Activated CD8-positive, alpha-beta T cell treated with anti-CD3 and anti-CD28 coated beads, Interleukin-2, amount 10 ng/mL, durations not matched to agents 7 days and 5 days (primary cell): ENCODE measurements around the gene FERMT3. TPM values are rescaled to one million over a fixed set of nuclear protein-coding genes. Genes with fewer than 3 reads are reported as not detected.
A peak's percentile ranks its signal among the peaks of the same experiment; 100 is the strongest.
"Not testable (repeated sequence)": the region's sequence is repeated elsewhere in the genome, so short reads cannot be mapped to it uniquely, and the experiment has no call there.

ENCODE experiments used
- ATAC-seq: fragments of 150-1000 bp; cut with Tn5 transposase; one replicate; pipeline ENCODE4 v1.10.0; 2021; ENCODE audit warnings: moderate library complexity
- CTCF ChIA-PET: fragments of 350-600 bp; sonication (Branson Sonifier 250); formaldehyde crosslinking; loops from one replicate; lab custom pipeline; 2021; ENCODE audit warnings: antibody characterized with exemption; lab: Charles Lee
- POLR2A ChIA-PET: fragments of 350-600 bp; sonication (Branson Sonifier 250); formaldehyde crosslinking; loops from one replicate; lab custom pipeline; 2021; ENCODE audit warnings: antibody characterized with exemption; lab: Charles Lee
- DNase-seq: peaks from one replicate; pipeline ENCODE4 v3.0.0-alpha.2; 2020
- H3K27ac Mint-ChIP-seq: one replicate; pipeline ENCODE4 v1.8.0; 2021; ENCODE audit warnings: mild to moderate bottlenecking, mixed read lengths
- H3K27me3 Mint-ChIP-seq: one replicate; pipeline ENCODE4 v1.8.0; 2021; ENCODE audit warnings: low read depth, mixed read lengths
- H3K36me3 Mint-ChIP-seq: one replicate; pipeline ENCODE4 v1.8.0; 2021; ENCODE audit warnings: low read depth, mixed read lengths
- H3K4me1 Mint-ChIP-seq: one replicate; pipeline ENCODE4 v1.8.0; 2021; ENCODE audit warnings: low read depth, mixed read lengths
- H3K4me3 Mint-ChIP-seq: one replicate; pipeline ENCODE4 v1.8.0; 2021; ENCODE audit warnings: mild to moderate bottlenecking, mixed read lengths
- H3K9me3 Mint-ChIP-seq: one replicate; pipeline ENCODE4 v1.8.0; 2022; ENCODE audit warnings: mixed read lengths; ENCODE audit not compliant: insufficient read depth
- total RNA-seq, 2 experiments: library from RNA; stranded (reverse); gene quantifications; one replicate each; pipeline ENCODE4 v1.2.3, GENCODE V29; 2021

Gene FERMT3
- total RNA-seq, 2 experiments from 2014 or later = 261 to 281 TPM

DNA sequence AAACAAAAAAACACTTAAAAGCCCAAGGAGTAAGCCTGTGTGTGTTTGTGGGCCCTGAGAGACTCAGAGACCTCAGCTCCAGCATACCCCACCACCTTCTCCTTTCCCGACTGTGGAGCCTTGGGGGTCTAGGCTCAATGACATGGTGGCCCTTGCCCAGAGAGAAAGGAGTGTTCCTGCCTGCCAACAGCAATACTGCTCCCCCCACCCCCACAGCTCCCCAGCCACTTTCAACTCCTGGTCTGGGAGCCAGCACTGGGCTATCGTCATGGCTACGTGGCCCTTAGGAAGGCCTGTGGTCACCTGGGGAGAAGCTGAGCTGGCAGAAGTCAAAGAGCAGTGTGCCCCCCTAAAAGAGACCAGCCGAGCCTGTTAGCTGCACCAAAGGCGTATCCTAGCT, 37.6 kb downstream of the FERMT3 start:
- H3K4me3 Mint-ChIP-seq = peak overlapping the region; percentile 34
- ATAC-seq (no peak), DNase-seq (no peak)
- H3K27me3 Mint-ChIP-seq = no peaks in the 10 kb centered on the region
- H3K4me1 Mint-ChIP-seq = peaks cover 50% of the 10 kb centered on the region
- POLR2A ChIA-PET = interaction anchor here (0.9 to 6.3 kb wide), 10 partner anchors 11 to 405 kb away, joined by 3 to 58 read pairs (median 10); partner anchors contain the start of genes FERMT3, NUDT22, PRDX5 and STIP1
- peaks cover 25% of the 10 kb centered on the region for H3K36me3 Mint-ChIP-seq
- CTCF ChIA-PET = interaction anchor here (1.1 to 6.8 kb wide), 8 partner anchors 8 to 112 kb away, joined by 3 to 57 read pairs (median 4); partner anchors contain the start of genes CATSPERZ, ESRRA and FERMT3
- no peaks in the 10 kb centered on the region for H3K9me3 Mint-ChIP-seq
- H3K27ac Mint-ChIP-seq = peak overlapping the region; percentile 85

DNA sequence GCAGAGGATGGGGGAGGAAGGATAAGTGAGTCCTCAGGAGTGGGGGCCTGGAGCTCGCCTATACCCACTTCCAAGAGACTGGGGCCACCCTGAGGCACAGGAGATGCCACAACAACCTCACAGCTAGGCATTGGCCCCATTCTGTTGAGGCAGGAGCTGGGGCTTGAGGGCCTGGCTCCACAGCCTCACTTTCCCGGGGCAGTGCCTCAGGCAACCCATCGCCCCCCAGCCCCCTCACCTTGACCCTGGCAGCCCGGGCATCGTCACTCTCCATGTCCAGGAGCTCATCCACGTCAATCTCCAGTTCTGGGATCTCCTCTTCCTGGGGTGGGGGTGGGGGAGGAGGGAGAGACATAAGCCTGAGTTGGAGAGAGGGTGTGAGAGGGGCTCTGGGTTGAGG, 38.4 kb downstream of the FERMT3 start:
- ChIA-PET POLR2A (interaction anchor here (0.6 to 6.3 kb wide), 13 partner anchors 14 to 1634 kb away, joined by 3 to 58 read pairs (median 5); partner anchors contain the start of genes CCDC88B, FERMT3, NUDT22 and PRDX5), CTCF (interaction anchor here (1.0 to 6.8 kb wide), 10 partner anchors 9 to 111 kb away, joined by 3 to 57 read pairs (median 4); partner anchors contain the start of genes CATSPERZ, ESRRA, FERMT3 and PRDX5)
- Mint-ChIP-seq H3K36me3 (peaks cover 25% of the 10 kb centered on the region), H3K27ac (peak overlapping the region; percentile 85), H3K27me3 (no peaks in the 10 kb centered on the region), H3K4me3 (peak overlapping the region; percentile 88), H3K4me1 (peaks cover 46% of the 10 kb centered on the region), H3K9me3 (no peaks in the 10 kb centered on the region)
- ATAC-seq (no peak), DNase-seq (no peak)

DNA sequence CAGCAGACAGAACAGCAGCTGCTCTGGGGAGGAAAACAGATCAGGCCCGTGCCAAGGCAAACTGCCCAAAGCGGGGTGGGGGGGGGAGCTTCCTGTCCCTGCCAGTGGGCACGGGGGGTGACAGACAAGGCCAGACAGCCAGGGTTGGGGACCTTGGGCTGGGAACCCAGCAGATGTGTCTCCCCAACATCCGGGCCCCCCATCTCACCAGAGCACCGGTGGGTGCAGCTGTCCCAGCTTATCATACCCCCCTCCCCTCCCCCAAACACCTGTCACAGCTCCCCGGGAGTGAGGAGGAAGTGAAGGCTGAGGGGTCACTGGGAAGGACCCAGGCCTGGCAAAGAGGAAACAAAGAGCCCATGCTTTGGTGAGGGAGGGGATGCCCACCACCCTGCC, 38.9 kb downstream of the FERMT3 start:
- peaks cover 21% of the 10 kb centered on the region for H3K36me3 Mint-ChIP-seq
- H3K27me3 Mint-ChIP-seq = no peaks in the 10 kb centered on the region
- peak; percentile 55 for DNase-seq
- peak overlapping the region; percentile 85 for H3K27ac Mint-ChIP-seq
- POLR2A ChIA-PET = interaction anchor here (0.6 to 6.3 kb wide), 12 partner anchors 8 to 94 kb away, joined by 3 to 58 read pairs (median 5); partner anchors contain the start of genes CCDC88B, FERMT3, NUDT22 and STIP1
- ATAC-seq = no peak
- peak overlapping the region; percentile 88 for H3K4me3 Mint-ChIP-seq
- CTCF ChIA-PET = interaction anchor here (1.0 to 6.8 kb wide), 9 partner anchors 9 to 86 kb away, joined by 3 to 57 read pairs (median 4); partner anchors contain the start of genes CATSPERZ, ESRRA, FERMT3 and PRDX5
- H3K9me3 Mint-ChIP-seq = no peaks in the 10 kb centered on the region
- peaks cover 45% of the 10 kb centered on the region for H3K4me1 Mint-ChIP-seq

DNA sequence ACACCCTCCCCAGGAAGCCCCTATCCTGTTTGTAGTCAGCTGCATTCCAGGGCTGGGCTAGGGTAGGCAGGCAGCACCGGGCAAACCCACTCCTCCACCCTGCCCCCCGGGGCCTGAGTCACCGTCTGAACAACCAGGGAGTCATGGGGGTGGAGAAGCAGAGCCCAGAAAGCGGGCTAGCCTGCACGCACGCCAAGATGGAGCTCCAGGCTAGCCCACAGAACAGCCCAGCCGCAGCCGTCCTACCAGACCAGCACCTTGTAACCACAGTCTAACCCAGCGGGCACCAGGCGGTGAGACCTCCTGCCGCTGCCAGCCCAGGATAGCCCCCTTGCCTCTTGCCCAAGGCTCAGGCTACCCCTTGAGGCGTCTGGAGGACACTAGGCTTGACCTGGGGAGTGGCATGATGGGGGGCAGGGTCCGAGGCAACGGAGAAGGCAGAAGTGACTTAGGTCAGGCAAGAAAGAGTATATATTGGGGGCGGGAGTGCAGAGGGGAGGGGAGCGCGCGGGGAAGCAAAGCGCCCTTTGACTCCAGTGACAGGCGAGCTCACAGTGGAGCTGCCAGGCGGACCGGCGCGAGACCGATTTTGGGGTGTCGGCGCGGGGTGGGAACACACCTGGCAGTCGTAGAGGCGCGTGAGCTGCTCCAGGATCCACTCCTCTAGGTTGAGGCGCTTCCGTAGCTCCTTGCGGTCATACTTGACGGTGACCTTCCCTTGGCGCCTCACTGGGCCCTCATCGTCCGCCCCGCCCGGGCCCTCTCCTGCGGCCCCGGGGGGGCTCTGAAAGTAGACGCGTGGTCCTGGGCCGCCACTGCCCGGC, 39.5 kb downstream of the FERMT3 start:
- DNase-seq (peak; percentile 72), ATAC-seq (peak; percentile 0)
- Mint-ChIP-seq H3K36me3 (peaks cover 20% of the 10 kb centered on the region), H3K9me3 (no peaks in the 10 kb centered on the region), H3K4me3 (peak overlapping the region; percentile 88), H3K4me1 (peaks cover 47% of the 10 kb centered on the region), H3K27me3 (no peaks in the 10 kb centered on the region), H3K27ac (peak overlapping the region; percentile 85)
- CTCF ChIA-PET = interaction anchor here (1.0 to 6.8 kb wide), 9 partner anchors 10 to 85 kb away, joined by 3 to 57 read pairs (median 4); partner anchors contain the start of genes CATSPERZ, ESRRA, FERMT3 and PRDX5
- POLR2A ChIA-PET = interaction anchor here (0.6 to 6.3 kb wide), 12 partner anchors 8 to 60 kb away, joined by 3 to 58 read pairs (median 5); partner anchors contain the start of genes FERMT3, NUDT22, STIP1 and TRPT1

DNA sequence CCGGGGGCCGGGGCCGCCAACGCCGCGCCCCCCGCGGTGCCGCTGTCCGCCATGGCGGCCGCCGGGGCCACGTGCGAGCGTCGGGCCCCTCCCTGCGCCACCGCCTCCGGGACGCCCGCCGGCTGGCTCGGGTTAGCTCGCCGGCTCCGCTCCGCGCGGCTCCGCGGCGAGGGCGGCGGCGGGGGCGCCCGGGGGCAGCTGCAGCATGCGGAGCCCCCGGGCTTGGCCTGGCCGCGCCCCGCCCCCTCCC, 40.0 kb downstream of the FERMT3 start:
- Mint-ChIP-seq H3K4me3 (peak overlapping the region; percentile 77), H3K36me3 (peaks cover 20% of the 10 kb centered on the region), H3K27ac (peak overlapping the region; percentile 66), H3K4me1 (peaks cover 48% of the 10 kb centered on the region)
- DNase-seq, H3K9me3 Mint-ChIP-seq, H3K27me3 Mint-ChIP-seq: not testable (repeated sequence)
- peak; percentile 25 for ATAC-seq
- CTCF ChIA-PET = interaction anchor here (1.1 to 6.8 kb wide), 6 partner anchors 9 to 58 kb away, joined by 3 to 57 read pairs (median 8); partner anchors contain the start of genes CATSPERZ, ESRRA and FERMT3
- POLR2A ChIA-PET = interaction anchor here (0.6 to 6.3 kb wide), 9 partner anchors 9 to 71 kb away, joined by 3 to 58 read pairs (median 5); partner anchors contain the start of genes FERMT3, NUDT22, STIP1 and TRMT112

DNA sequence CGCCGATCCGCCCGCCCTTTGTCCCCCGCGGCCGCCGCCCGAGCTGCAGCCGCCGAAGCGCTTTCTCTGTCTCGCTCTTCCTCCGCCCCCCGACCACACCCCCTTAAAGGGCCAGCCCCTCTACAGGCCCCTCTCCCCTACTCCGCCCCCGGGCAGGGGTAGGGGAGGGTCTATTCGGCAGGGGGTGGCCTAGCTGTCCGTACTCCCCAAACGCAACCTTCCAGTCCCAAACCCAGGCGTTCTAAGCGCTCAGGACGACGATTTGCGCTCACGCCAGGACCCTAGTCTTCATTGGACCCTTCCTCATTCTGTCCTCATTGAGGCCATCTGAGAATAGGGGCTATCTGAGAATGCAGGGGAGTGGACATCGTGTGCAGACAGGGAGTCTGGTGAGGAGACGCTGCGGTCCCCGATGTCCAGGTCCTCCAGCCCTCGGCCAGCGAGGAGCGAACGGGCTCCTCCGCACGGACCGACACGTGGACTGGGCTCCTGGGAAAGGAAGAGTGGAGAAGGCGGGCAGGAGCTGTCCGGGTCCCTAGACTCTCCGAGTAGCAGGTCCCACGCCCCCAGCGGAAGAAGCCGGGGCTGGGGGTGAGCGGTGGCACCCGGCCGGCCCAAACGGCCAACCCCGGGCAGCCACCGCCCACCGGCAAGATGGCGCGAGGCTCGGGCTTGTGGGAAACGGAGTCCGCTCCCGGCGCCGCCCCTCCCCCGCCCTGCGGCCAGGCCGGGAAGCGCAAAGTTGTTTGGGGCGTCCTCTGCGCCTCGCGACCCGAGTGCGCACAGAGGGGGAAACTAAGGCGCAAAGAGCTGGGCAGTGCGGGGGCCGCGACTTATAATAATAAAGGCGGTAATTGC, 40.6 kb downstream of the FERMT3 start, which contains the start of gene PPP1R14B:
TSS of gene PPP1R14B (minus strand) at position 73 of the 858 bp plus-strand sequence. CDS start 270 bp downstream, outside the sequence.
- peak within 1 kb of the TSS; percentile 88 for H3K4me3 Mint-ChIP-seq
- POLR2A ChIA-PET = interaction anchor here (0.6 to 6.3 kb wide), 9 partner anchors 10 to 1690 kb away, joined by 3 to 58 read pairs (median 5); partner anchors contain the start of genes FERMT3, NUDT22, STIP1 and TRMT112

DNA sequence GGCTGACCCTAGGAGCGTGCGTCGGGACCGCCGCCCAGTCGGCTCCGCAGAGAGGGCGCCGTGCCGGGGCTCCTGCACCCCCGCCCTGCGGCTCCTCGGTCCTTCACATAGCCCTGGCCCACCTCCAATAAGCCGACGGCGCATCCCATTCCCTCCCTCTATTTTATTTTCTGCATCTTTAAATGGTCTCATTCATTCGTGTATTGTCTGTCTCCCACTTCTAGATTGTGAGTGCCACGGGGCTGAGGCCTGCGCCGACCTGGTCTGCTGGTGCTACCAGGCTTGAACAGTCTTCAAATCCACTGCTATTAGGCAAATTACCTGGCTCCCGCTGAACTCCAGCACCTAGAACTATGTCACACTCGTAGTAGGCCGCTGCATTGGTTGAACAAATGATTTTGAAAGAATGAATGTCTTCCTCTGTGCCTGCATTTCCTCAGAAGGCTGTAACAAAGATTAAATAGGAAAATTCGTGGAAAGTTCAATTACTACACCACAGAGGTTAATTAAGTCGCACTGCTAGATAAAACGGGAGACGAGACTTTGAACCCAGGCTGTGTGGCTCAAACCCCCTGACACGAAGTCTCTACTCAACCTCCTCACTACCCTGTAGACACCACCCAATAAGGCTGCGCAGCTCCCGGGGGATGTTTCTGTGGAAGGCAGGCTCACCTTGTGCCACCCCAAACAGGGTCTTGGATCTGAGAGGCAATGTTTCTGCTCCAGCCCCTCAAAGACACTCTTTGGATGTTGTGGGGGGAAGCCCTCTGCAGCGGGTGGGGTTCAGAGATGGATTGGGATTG, 41.4 kb downstream of the FERMT3 start:
- H3K4me3 Mint-ChIP-seq = peak overlapping the region; percentile 59
- H3K27ac Mint-ChIP-seq = peak overlapping the region; percentile 50
- POLR2A ChIA-PET = interaction anchor here (0.6 to 5.6 kb wide), 3 partner anchors 41 to 1690 kb away, joined by 3 to 39 read pairs (median 29); partner anchors contain the start of genes FERMT3 and STIP1
- CTCF ChIA-PET = interaction anchor here (0.9 to 6.8 kb wide), 4 partner anchors 18 to 70 kb away, joined by 3 to 57 read pairs (median 18); partner anchors contain the start of genes DNAJC4, ESRRA, FERMT3 and TRMT112
- no peaks in the 10 kb centered on the region for H3K9me3 Mint-ChIP-seq
- H3K36me3 Mint-ChIP-seq = peaks cover 14% of the 10 kb centered on the region
- H3K27me3 Mint-ChIP-seq = no peaks in the 10 kb centered on the region
- ATAC-seq (no peak), DNase-seq (no peak)
- H3K4me1 Mint-ChIP-seq = peaks cover 51% of the 10 kb centered on the region

More for the DNA sequence above, 40.6 kb downstream of the FERMT3 start, which contains the start of gene PPP1R14B:
- Mint-ChIP-seq H3K27ac (peak within 1 kb of the TSS; percentile 85), H3K9me3 (no peaks in the 10 kb centered on the region), H3K27me3 (no peaks in the 10 kb centered on the region), H3K4me1 (peaks cover 53% of the 10 kb centered on the region), H3K36me3 (peaks cover 20% of the 10 kb centered on the region)
- ATAC-seq = peak; percentile 61
- CTCF ChIA-PET = interaction anchor here (0.9 to 6.8 kb wide), 7 partner anchors 9 to 70 kb away, joined by 3 to 57 read pairs (median 5); partner anchors contain the start of genes CATSPERZ, ESRRA, FERMT3 and TRMT112
- DNase-seq = peak; percentile 85

DNA sequence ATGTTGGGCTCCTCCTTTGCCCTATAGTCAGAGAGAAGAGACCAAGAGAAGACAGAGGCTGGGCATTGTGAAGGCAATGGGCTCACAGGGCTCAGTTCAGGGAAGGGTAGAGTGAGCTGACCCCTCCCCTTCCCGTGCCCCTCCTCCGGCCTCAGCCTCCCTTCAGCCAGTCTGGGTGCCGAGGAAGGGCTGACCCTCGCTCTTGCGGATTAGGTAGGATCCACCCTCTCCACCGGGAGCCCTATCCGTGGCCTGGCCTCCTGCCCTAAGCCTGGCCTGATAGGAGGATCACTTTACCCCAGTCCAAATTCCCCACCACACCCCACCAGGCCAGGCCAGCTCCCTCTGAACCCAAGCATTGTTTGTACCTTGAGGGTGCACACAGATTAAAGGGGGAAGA, 42.1 kb downstream of the FERMT3 start:
- DNase-seq (no peak), ATAC-seq (no peak)
- POLR2A ChIA-PET = interaction anchor here (0.9 kb wide), 1 partner anchor 15 kb away, joined by 3 read pairs; no protein-coding TSS in a partner anchor
- CTCF ChIA-PET = interaction anchor here (2.9 to 4.4 kb wide), 2 partner anchors 18 to 55 kb away, joined by 10 to 27 read pairs; partner anchors contain the start of genes DNAJC4 and ESRRA
- Mint-ChIP-seq H3K4me3 (no peak overlapping the region), H3K27ac (no peak overlapping the region), H3K27me3 (no peaks in the 10 kb centered on the region), H3K36me3 (peaks cover 8% of the 10 kb centered on the region), H3K9me3 (no peaks in the 10 kb centered on the region), H3K4me1 (peaks cover 50% of the 10 kb centered on the region)

DNA sequence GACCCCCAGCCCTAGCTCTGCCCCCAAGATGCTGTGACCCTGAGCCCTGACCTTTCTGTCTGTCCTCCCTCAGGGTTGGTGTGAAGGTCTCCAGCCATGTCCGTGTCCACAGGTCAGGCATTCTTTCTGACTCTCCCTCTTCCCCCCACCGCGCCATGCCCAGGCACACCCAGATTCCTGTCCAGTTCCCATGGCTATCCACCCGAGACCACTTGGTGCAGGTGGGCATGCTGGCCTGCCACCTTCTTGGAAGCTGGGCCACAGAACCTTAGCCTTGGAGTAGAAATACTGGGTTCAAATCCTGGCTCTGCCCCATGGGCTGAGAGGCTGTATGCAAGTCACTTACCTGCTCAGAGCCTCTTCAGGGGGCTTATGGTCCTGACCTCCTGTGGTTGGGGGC, 42.5 kb downstream of the FERMT3 start:
- Mint-ChIP-seq H3K27me3 (no peaks in the 10 kb centered on the region), H3K36me3 (peaks cover 3% of the 10 kb centered on the region), H3K9me3 (no peaks in the 10 kb centered on the region), H3K4me3 (no peak overlapping the region), H3K27ac (no peak overlapping the region), H3K4me1 (peaks cover 51% of the 10 kb centered on the region)
- DNase-seq (no peak), ATAC-seq (no peak)
- ChIA-PET CTCF (interaction anchor here (2.0 to 4.4 kb wide), 6 partner anchors 19 to 55 kb away, joined by 10 to 63 read pairs (median 23); partner anchors contain the start of genes CATSPERZ, DNAJC4 and ESRRA), POLR2A (interaction anchor here (0.9 kb wide), 1 partner anchor 15 kb away, joined by 3 read pairs; no protein-coding TSS in a partner anchor)
